PFSK-1 (cell line): ENCODE results near the gene TMEM232.

Experiments
- FOXP2 ChIP-seq: optimal IDR thresholded peaks from 2 replicates; pipeline ENCODE3; 2011; ENCODE audit warnings: borderline replicate concordance, control low read depth, inconsistent platforms; ENCODE audit not compliant: insufficient read depth; ENCODE audit errors: extremely low read length, extremely low read depth
- POLR2AphosphoS5 ChIP-seq: IDR thresholded peaks from 2 replicates; pipeline ENCODE4 v1.6.1; 2012; ENCODE audit warnings: low read depth, mild to moderate bottlenecking, control low read depth, low read length, moderate library complexity
- REST ChIP-seq, 2 experiments: IDR thresholded peaks; 2 replicates each; pipeline versions ENCODE4 v1.6.1 to v1.8.0; 2011 to 2012; ENCODE audit warnings: low read depth in 2 of 2, low read length in 2 of 2, control low read depth in 1 of 2, inconsistent platforms in 1 of 2, mild to moderate bottlenecking in 1 of 2, moderate library complexity in 1 of 2; ENCODE audit not compliant: insufficient read depth in 1 of 2
- SIN3A ChIP-seq: IDR thresholded peaks from 2 replicates; pipeline ENCODE4 v1.6.1; 2012; ENCODE audit warnings: mild to moderate bottlenecking, low read length, moderate library complexity, borderline replicate concordance; ENCODE audit not compliant: insufficient read depth
- TAF1 ChIP-seq: IDR thresholded peaks from 2 replicates; pipeline ENCODE4 v1.6.1; 2012; ENCODE audit warnings: low read length, control low read depth, borderline replicate concordance; ENCODE audit not compliant: insufficient read depth

Gene TMEM232

GRCh38 chr5:110757118-110757729 lies 30.8 kb upstream of the TMEM232 start:
- TF ChIP-seq FOXP2 (no peak), POLR2AphosphoS5 (no peak), REST (IDR thresholded peaks at IDR 0.05; ENCODE audit: insufficient read depth in 1 of 2, low read depth in 2 of 2, low read length in 2 of 2) (no peak), SIN3A (no peak), TAF1 (no peak)

- TF ChIP-seq TAF1 (no peak), POLR2AphosphoS5 (no peak), REST (IDR thresholded peaks at IDR 0.05; ENCODE audit: insufficient read depth in 1 of 2, low read depth in 2 of 2, low read length in 2 of 2) (no peak), FOXP2 (no peak), SIN3A (no peak)
Observed at GRCh38 chr5:110754181-110754580, 27.7 kb upstream of the TMEM232 start.

- TF ChIP-seq FOXP2 (no peak), TAF1 (no peak), REST (IDR thresholded peaks at IDR 0.05; ENCODE audit: insufficient read depth in 1 of 2, low read depth in 2 of 2, low read length in 2 of 2) (no peak), POLR2AphosphoS5 (no peak), SIN3A (no peak)
Observed at GRCh38 chr5:110753600-110753999, 27.1 kb upstream of the TMEM232 start.

- no peak for TF ChIP-seq FOXP2
- TF ChIP-seq POLR2AphosphoS5: no peak
- no peak for TF ChIP-seq TAF1
- TF ChIP-seq SIN3A: no peak
- TF ChIP-seq REST (IDR thresholded peaks at IDR 0.05; ENCODE audit: insufficient read depth in 1 of 2, low read depth in 2 of 2, low read length in 2 of 2): no peak
Observed at GRCh38 chr5:110752953-110753352, 26.5 kb upstream of the TMEM232 start.
